H9 (cell line): ENCODE results near the gene TUFT1. TPM values are rescaled to one million over a fixed set of nuclear protein-coding genes. Genes with fewer than 3 reads are reported as not detected.

Experiments
- DNase-seq: peaks from one replicate; pipeline ENCODE4 v3.0.0-alpha.2; 2017
- H2AFZ ChIP-seq: one replicate; pipeline ENCODE4 v1.6.1; 2013; ENCODE audit warnings: mild to moderate bottlenecking, low read length, control low read depth, moderate library complexity
- H2AK5ac ChIP-seq: 2 replicates; pipeline ENCODE4 v1.6.1; 2013; ENCODE audit warnings: low read length, control low read depth, mixed read lengths; ENCODE audit not compliant: insufficient read length
- H2BK120ac ChIP-seq: one replicate; pipeline ENCODE4 v1.6.1; 2013; ENCODE audit warnings: low read depth, mild to moderate bottlenecking, low read length, control low read depth, inconsistent platforms; ENCODE audit not compliant: poor library complexity, severe bottlenecking
- H2BK12ac ChIP-seq: 2 replicates; pipeline ENCODE4 v1.6.1; 2013; ENCODE audit warnings: low read length, control low read depth, mixed read lengths, low read depth; ENCODE audit not compliant: insufficient read length
- H2BK15ac ChIP-seq: 2 replicates; pipeline ENCODE4 v1.6.1; 2013; ENCODE audit warnings: low read depth, low read length, control low read depth
- H2BK20ac ChIP-seq: one replicate; pipeline ENCODE4 v1.6.1; 2013; ENCODE audit warnings: low read depth, mild to moderate bottlenecking, low read length, control low read depth, inconsistent platforms; ENCODE audit not compliant: poor library complexity, severe bottlenecking
- H2BK5ac ChIP-seq: 2 replicates; pipeline ENCODE4 v1.6.1; 2013; ENCODE audit warnings: low read length, control low read depth, mixed read lengths; ENCODE audit not compliant: insufficient read length
- H3K14ac ChIP-seq: 2 replicates; pipeline ENCODE4 v1.6.1; 2013; ENCODE audit warnings: low read length, control low read depth; ENCODE audit not compliant: insufficient read depth
- H3K18ac ChIP-seq: 2 replicates; pipeline ENCODE4 v1.6.1; 2013; ENCODE audit warnings: low read depth, mild to moderate bottlenecking, mixed read lengths, low read length, control low read depth; ENCODE audit not compliant: insufficient read length
- H3K23ac ChIP-seq: 2 replicates; pipeline ENCODE4 v1.6.1; 2013; ENCODE audit warnings: low read length, control low read depth, mixed read lengths, low read depth; ENCODE audit not compliant: insufficient read length
- H3K23me2 ChIP-seq: 2 replicates; pipeline ENCODE4 v1.6.1; 2013; ENCODE audit warnings: low read depth, mild to moderate bottlenecking, mixed read lengths, low read length, control low read depth; ENCODE audit not compliant: insufficient read length, poor library complexity, severe bottlenecking
- H3K27ac ChIP-seq: 2 replicates; pipeline ENCODE4 v1.5.1; 2013; ENCODE audit warnings: low read length, control low read depth, mixed read lengths, low read depth; ENCODE audit not compliant: insufficient read length
- H3K27me3 ChIP-seq: 2 replicates; pipeline ENCODE4 v1.6.1; 2013; ENCODE audit warnings: low read length, control low read depth, inconsistent platforms; ENCODE audit not compliant: insufficient read depth
- H3K4ac ChIP-seq: 2 replicates; pipeline ENCODE4 v1.6.1; 2013; ENCODE audit warnings: low read depth, mild to moderate bottlenecking, control low read depth, inconsistent platforms, low read length, moderate library complexity
- H3K4me1 ChIP-seq: 2 replicates; pipeline ENCODE4 v1.6.1; 2013; ENCODE audit warnings: low read length, control low read depth, inconsistent platforms; ENCODE audit not compliant: insufficient read depth
- H3K4me2 ChIP-seq: 2 replicates; pipeline ENCODE4 v1.6.1; 2013; ENCODE audit warnings: low read length, control low read depth, mixed read lengths; ENCODE audit not compliant: insufficient read length, insufficient read depth
- H3K56ac ChIP-seq: 2 replicates; pipeline ENCODE4 v1.6.1; 2013; ENCODE audit warnings: low read depth, mild to moderate bottlenecking, mixed read lengths, low read length, control low read depth; ENCODE audit not compliant: insufficient read length
- H3K79me1 ChIP-seq: 2 replicates; pipeline ENCODE4 v1.6.1; 2013; ENCODE audit warnings: low read depth, mild to moderate bottlenecking, moderate library complexity, low read length, control low read depth, inconsistent platforms; ENCODE audit not compliant: insufficient read depth, poor library complexity, severe bottlenecking
- H3K79me2 ChIP-seq: 2 replicates; pipeline ENCODE4 v1.6.1; 2013; ENCODE audit warnings: low read length, control low read depth, inconsistent platforms; ENCODE audit not compliant: insufficient read depth
- H3K9ac ChIP-seq: 2 replicates; pipeline ENCODE4 v1.6.1; 2013; ENCODE audit warnings: low read length, control low read depth, mixed read lengths; ENCODE audit not compliant: insufficient read length; ENCODE audit errors: extremely low read depth
- H3K9me3 ChIP-seq: one replicate; pipeline ENCODE4 v1.6.1; 2013; ENCODE audit warnings: low read depth, low read length, inconsistent platforms; ENCODE audit not compliant: control insufficient read depth
- H3T11ph ChIP-seq: one replicate; pipeline ENCODE4 v1.6.1; 2013; ENCODE audit warnings: mild to moderate bottlenecking, low read length, control low read depth, inconsistent platforms
- H4K20me1 ChIP-seq: one replicate; pipeline ENCODE4 v1.6.1; 2013; ENCODE audit not compliant: control insufficient read depth, insufficient read length, insufficient read depth
- H4K5ac ChIP-seq: 2 replicates; pipeline ENCODE4 v1.6.1; 2013; ENCODE audit warnings: low read depth, mild to moderate bottlenecking, mixed read lengths, low read length, control low read depth; ENCODE audit not compliant: insufficient read length
- H4K8ac ChIP-seq: replicated peaks from 2 replicates; pipeline ENCODE4 v1.6.1; 2013; ENCODE audit warnings: low read length, control low read depth, mixed read lengths, low read depth; ENCODE audit not compliant: insufficient read length
- H4K91ac ChIP-seq: 2 replicates; pipeline ENCODE4 v1.6.1; 2013; ENCODE audit warnings: low read depth, mild to moderate bottlenecking, moderate library complexity, mixed read lengths, low read length, control low read depth; ENCODE audit not compliant: insufficient read length
- H3K27ac Mint-ChIP-seq, 3 experiments: 2 replicates in 2 of 3; 3 replicates in 1 of 3; pipeline ENCODE4 v1.8.0; 2020 to 2021; ENCODE audit warnings: mixed read lengths in 3 of 3, mild to moderate bottlenecking in 1 of 3, moderate library complexity in 1 of 3
- H3K27me3 Mint-ChIP-seq: 2 replicates; pipeline ENCODE4 v1.8.0; 2021; ENCODE audit warnings: low read depth, mild to moderate bottlenecking, moderate library complexity, mixed read lengths
- H3K36me3 Mint-ChIP-seq, 3 experiments: 2 replicates in 2 of 3; 3 replicates in 1 of 3; pipeline ENCODE4 v1.8.0; 2020 to 2021; ENCODE audit warnings: low read depth in 3 of 3, mixed read lengths in 3 of 3; ENCODE audit not compliant: insufficient read depth in 1 of 3
- H3K4me1 Mint-ChIP-seq, 2 experiments: 2 replicates each; pipeline ENCODE4 v1.8.0; 2020; ENCODE audit warnings: mixed read lengths in 2 of 2
- H3K4me3 Mint-ChIP-seq, 2 experiments: 2 replicates in 1 of 2; 3 replicates in 1 of 2; pipeline ENCODE4 v1.8.0; 2020 to 2021; ENCODE audit warnings: mild to moderate bottlenecking in 2 of 2, mixed read lengths in 2 of 2, moderate library complexity in 1 of 2
- H3K9me3 Mint-ChIP-seq, 2 experiments: 2 replicates in 1 of 2; 3 replicates in 1 of 2; pipeline ENCODE4 v1.8.0; 2020; ENCODE audit warnings: mild to moderate bottlenecking in 2 of 2, mixed read lengths in 2 of 2, moderate library complexity in 1 of 2
- CTCF ChIP-seq: fragments of 200-600 bp; sonication (generic); conservative IDR thresholded peaks from 3 replicates; pipeline ENCODE4 v1.8.0; 2021; ENCODE audit warnings: antibody characterized with exemption, mild to moderate bottlenecking
- WGBS: extraction: QIAGEN DNeasy Blood & Tissue Kit; methylation state at CpG from one replicate; pipeline ENCODE4 v1.1.7; 2013; ENCODE audit warnings: missing lambda C conversion rate, low lambda C conversion rate, mixed read lengths; ENCODE audit not compliant: insufficient read length; ENCODE audit errors: extremely low coverage; 5-methylcytosine and 5-hydroxymethylcytosine counted together
- total RNA-seq: library from RNA; stranded (reverse); gene quantifications from 2 replicates; pipeline ENCODE4 v1.2.1, GENCODE V29; 2021

The TUFT1 gene
- total RNA-seq, 1 experiment from 2014 or later: 6.2 TPM

GRCh38 chr1:151533870-151534269, 6.2 kb upstream of the TUFT1 start:
- Histone ChIP-seq H2AK5ac (no peak overlapping the region), H2BK20ac (no peak overlapping the region), H3K27ac (no peak overlapping the region), H3K23ac (no peak overlapping the region), H2BK12ac (no peak overlapping the region), H3K18ac (no peak overlapping the region), H3K56ac (no peak overlapping the region), H3K14ac (no peak overlapping the region), H3K23me2 (no peaks in the 10 kb centered on the region), H3K79me1 (no peaks in the 10 kb centered on the region), H2BK120ac (no peak overlapping the region), H3K9me3 (no peaks in the 10 kb centered on the region), H3K4ac (no peak overlapping the region), H2BK5ac (no peak overlapping the region), H2BK15ac (no peak overlapping the region), H4K91ac (no peak overlapping the region), H4K8ac (no peak overlapping the region), H4K20me1 (no peaks in the 10 kb centered on the region), H3K4me1 (no peaks in the 10 kb centered on the region), H2AFZ (no peak overlapping the region), H3K9ac (no peak overlapping the region), H4K5ac (no peak overlapping the region), H3K79me2 (no peaks in the 10 kb centered on the region), H3K27me3 (no peaks in the 10 kb centered on the region), H3T11ph (no peak overlapping the region), H3K4me2 (no peak overlapping the region)
- no peaks in the 10 kb centered on the region for H3K9me3 Mint-ChIP-seq
- H3K27me3 Mint-ChIP-seq: no peaks in the 10 kb centered on the region
- H3K4me3 Mint-ChIP-seq: no peak overlapping the region
- peaks cover 26 to 73% (median 72%) of the 10 kb centered on the region in 3 experiments for H3K36me3 Mint-ChIP-seq
- no CpG with 5 or more reads among the region's 10 CpGs for WGBS
- no peak for DNase-seq
- H3K4me1 Mint-ChIP-seq: peaks cover 2 to 5% of the 10 kb centered on the region in 2 experiments; a peak in 1 of 4 replicates
- TF ChIP-seq CTCF: no peak
- no peak overlapping the region for H3K27ac Mint-ChIP-seq
